Adrenal gland (tissue), 12 donors: Measurements from ENCODE around the gene RBMS2. TPM values are rescaled to one million over a fixed set of nuclear protein-coding genes. Genes with fewer than 3 reads are reported as not detected.
A peak's percentile ranks its signal among the peaks of the same experiment; 100 is the strongest.

Experiments used
- DNase-seq, 7 donors: peaks; one replicate each; pipeline ENCODE4 v3.0.0-alpha.2; 2019 to 2020
- H3K27ac ChIP-seq, 5 donors: fragments of 200-600 bp; sonication (generic) in 4 of 5; 1 replicate in 3 of 5; 2 replicates in 2 of 5; pipeline versions ENCODE4 v1.5.1 to v1.8.0; 2016 to 2020; ENCODE audit warnings: mild to moderate bottlenecking in 1 of 5
- H3K27me3 ChIP-seq: fragments of 200-600 bp; 2 replicates; pipeline ENCODE4 v1.8.0; 2021
- H3K36me3 ChIP-seq, 2 donors: fragments of 200-600 bp; replicated peaks in 1 of 2; 1 replicate in 1 of 2; 2 replicates in 1 of 2; pipeline versions ENCODE4 v1.5.1 to v1.8.0; 2018 to 2022
- H3K4me1 ChIP-seq, 2 donors: fragments of 200-600 bp; replicated peaks in 1 of 2; 1 replicate in 1 of 2; 2 replicates in 1 of 2; pipeline versions ENCODE4 v1.5.1 to v1.8.0; 2018 to 2021
- H3K4me3 ChIP-seq, 4 donors: fragments of 200-600 bp; sonication (generic) in 3 of 4; one replicate each; pipeline ENCODE4 v1.5.1; 2016 to 2018
- H3K9me3 ChIP-seq, 3 donors: fragments of 200-600 bp; sonication (generic) in 1 of 3; replicated peaks in 1 of 3; 1 replicate in 2 of 3; 2 replicates in 1 of 3; pipeline versions ENCODE4 v1.5.1 to v1.8.0; 2016 to 2021
- POLR2A ChIP-seq, 2 donors: fragments of 450-650 bp; IDR thresholded peaks; one replicate each; pipeline ENCODE4 v1.6.1; 2017; ENCODE audit warnings: antibody characterized with exemption in 2 of 2, mild to moderate bottlenecking in 2 of 2, moderate library complexity in 1 of 2
- WGBS, 4 donors: extraction: QIAGEN DNeasy Blood & Tissue Kit in 2 of 4; methylation state at CpG; one replicate each; pipeline versions ENCODE4 v1.1.5 to v1.1.7; 2013 to 2017; 5-methylcytosine and 5-hydroxymethylcytosine counted together
- intact Hi-C, 2 donors: fragments of 100-400 bp; cut with DNase I; formaldehyde crosslinking; loops; one replicate each; pipeline versions ENCODE4 v1.14.1 to v1.15.0; 2022 to 2023
- polyA plus RNA-seq, 3 donors: library from polyadenylated mRNA; stranded (reverse); fragments of 200-250 nt in 2 of 3; fragments of 350-450 nt in 1 of 3; fragmentation: Illumina TruSeq in 1 of 3; extraction: RNeasy Lipid Tissue Mini Kit (QIAGEN cat#74804) in 1 of 3; gene quantifications; one replicate each; pipeline ENCODE4 v1.2.3, GENCODE V29; 2013 to 2014
- total RNA-seq, 9 donors: library from RNA; depleted of rRNA in 4 of 9; stranded (reverse); fragments of >200 nt in 4 of 9; fragments of 120-200 nt in 1 of 9; fragmentation: NEBNext Ultra II Directional in 1 of 9; extraction: Animal tissue kit (Norgen Biotek cat#: 25700) in 1 of 9; gene quantifications; one replicate each; pipeline versions ENCODE4 v1.1.0 to v1.2.4, GENCODE V29; 2013 to 2023
- TF ChIP-seq, protein P1 (sequence below), 6 experiments: fragments of 450-650 bp in 4 of 6; fragments of 200-600 bp in 2 of 6; sonication (generic) in 1 of 6; IDR thresholded peaks; 1 replicate in 5 of 6; 2 replicates in 1 of 6; pipeline versions ENCODE4 v1.5.1 to v1.8.0; 2016 to 2021; ENCODE audit warnings: antibody characterized with exemption in 6 of 6, mild to moderate bottlenecking in 2 of 6, moderate library complexity in 1 of 6
- donor health status: healthy with polysubstance abuse.
- donor health status: Bipolar disorder and iron deficiency.
- donor health status: DM: yes; HTN: yes; CAD: no.
- donor health status: DM: no; HTN: no; CAD: no.
- donor health status: DM: no; HTN: no; CAD: no.
- donor health status: DM: yes; HTN: yes; CAD: no.

Gene RBMS2
- total and polyA plus RNA-seq, 12 donors, result 7.6 to 41.5 (median 19.9) TPM

DNA sequence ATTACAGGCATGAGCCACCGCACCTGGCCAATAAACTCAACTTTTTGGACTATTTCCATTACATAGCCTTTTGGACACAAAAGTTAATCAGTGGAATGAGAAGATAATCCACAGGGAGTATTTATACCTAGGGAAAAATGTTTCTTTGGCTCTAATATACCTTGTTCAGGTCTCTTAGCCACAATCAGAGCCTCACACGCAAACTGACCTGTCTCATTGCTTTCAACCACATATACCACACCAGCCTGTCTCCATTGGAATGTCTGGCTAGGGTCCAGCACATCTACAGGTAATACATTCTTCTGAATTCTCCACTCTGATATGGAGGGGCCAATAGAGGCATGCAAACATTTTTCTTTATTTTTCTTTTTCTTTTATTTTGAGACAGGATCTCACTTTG is 3.8 kb upstream of the RBMS2 start:
- Histone ChIP-seq H3K4me1 (peaks cover 3 to 25% of the 10 kb centered on the region in 2 donors), H3K36me3 (no peaks in the 10 kb centered on the region), H3K27me3 (no peaks in the 10 kb centered on the region), H3K27ac (no peak overlapping the region), H3K9me3 (no peaks in the 10 kb centered on the region), H3K4me3 (no peak overlapping the region)
- intact Hi-C loops, result loop anchor here (5.0 to 10.0 kb wide), 3 partner anchors 54 to 117 kb away; partner anchors contain the start of gene BAZ2A (in 1 of the 2)
- DNase-seq, result no peak
- TF ChIP-seq, protein P1, sequence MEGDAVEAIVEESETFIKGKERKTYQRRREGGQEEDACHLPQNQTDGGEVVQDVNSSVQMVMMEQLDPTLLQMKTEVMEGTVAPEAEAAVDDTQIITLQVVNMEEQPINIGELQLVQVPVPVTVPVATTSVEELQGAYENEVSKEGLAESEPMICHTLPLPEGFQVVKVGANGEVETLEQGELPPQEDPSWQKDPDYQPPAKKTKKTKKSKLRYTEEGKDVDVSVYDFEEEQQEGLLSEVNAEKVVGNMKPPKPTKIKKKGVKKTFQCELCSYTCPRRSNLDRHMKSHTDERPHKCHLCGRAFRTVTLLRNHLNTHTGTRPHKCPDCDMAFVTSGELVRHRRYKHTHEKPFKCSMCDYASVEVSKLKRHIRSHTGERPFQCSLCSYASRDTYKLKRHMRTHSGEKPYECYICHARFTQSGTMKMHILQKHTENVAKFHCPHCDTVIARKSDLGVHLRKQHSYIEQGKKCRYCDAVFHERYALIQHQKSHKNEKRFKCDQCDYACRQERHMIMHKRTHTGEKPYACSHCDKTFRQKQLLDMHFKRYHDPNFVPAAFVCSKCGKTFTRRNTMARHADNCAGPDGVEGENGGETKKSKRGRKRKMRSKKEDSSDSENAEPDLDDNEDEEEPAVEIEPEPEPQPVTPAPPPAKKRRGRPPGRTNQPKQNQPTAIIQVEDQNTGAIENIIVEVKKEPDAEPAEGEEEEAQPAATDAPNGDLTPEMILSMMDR (IDR thresholded peaks at IDR 0.05), result no peak
- no peak for TF ChIP-seq POLR2A (IDR thresholded peaks at IDR 0.05)
- WGBS, 4 donors, result 87 to 97% (median 92%) methylated on average over 2 of the region's 2 CpGs

DNA sequence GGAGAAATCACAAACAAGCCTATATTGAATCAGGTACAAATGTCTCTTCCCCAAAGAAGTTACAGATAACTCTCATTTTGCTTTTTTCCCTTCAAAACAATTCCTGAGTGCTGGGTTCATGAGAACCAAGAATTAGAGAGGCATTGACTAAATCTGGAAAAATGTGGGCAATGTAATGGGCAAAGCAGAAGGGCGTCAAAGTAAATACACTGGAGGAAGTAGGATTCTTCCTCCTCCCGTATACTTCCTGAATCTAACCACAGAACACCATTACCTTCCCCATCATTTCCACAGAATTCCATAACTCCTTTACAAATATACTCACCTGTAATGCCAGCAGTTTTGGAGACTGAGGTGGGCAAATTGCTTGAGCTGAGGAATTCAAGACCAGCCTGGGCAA is 3.0 kb upstream of the RBMS2 start:
- H3K27ac ChIP-seq, result no peak overlapping the region
- 62 to 80% (median 69%) methylated on average over 2 of the region's 2 CpGs for WGBS, 4 donors
- TF ChIP-seq, protein P1 (IDR thresholded peaks at IDR 0.05), result no peak
- no peak for TF ChIP-seq POLR2A (IDR thresholded peaks at IDR 0.05)
- no peak for DNase-seq
- H3K9me3 ChIP-seq, result no peaks in the 10 kb centered on the region
- peaks cover 10 to 32% of the 10 kb centered on the region in 2 donors for H3K4me1 ChIP-seq
- H3K27me3 ChIP-seq, result no peaks in the 10 kb centered on the region
- intact Hi-C loops, result loop anchor here (5.0 to 10.0 kb wide), 3 partner anchors 54 to 116 kb away; partner anchors contain the start of gene BAZ2A (in 1 of the 2)
- no peaks in the 10 kb centered on the region for H3K36me3 ChIP-seq
- no peak overlapping the region for H3K4me3 ChIP-seq

DNA sequence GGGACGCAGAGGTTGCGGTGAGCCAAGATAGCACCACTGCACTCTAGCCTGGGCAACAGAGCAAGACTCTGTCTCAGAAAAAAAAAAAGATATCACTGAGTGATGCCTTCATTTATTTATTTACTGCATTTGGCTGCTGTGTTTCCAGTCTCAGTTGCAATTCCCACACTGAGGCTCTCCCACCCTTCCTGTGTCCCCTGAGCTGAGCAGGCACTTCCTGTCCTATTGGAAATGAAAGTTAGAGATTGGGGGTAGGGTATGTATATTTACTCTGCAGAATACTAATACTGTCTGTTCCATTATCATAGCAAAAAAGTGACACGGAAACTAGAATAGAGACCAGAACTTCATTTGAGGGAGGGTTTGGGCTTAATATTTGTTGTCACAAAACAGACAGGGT is 1.6 kb upstream of the RBMS2 start:
- TF ChIP-seq, protein P1 (IDR thresholded peaks at IDR 0.05), result no peak
- no peak for TF ChIP-seq POLR2A (IDR thresholded peaks at IDR 0.05)
- peak in 1 of 7 donors; percentile 22 for DNase-seq
- peaks cover 10 to 40% of the 10 kb centered on the region in 2 donors for H3K4me1 ChIP-seq
- WGBS, 4 donors, result 54 to 80% (median 61%) methylated on average over 3 of the region's 3 CpGs
- H3K36me3 ChIP-seq, result no peaks in the 10 kb centered on the region
- intact Hi-C loops, result no loop called here
- no peak overlapping the region for H3K4me3 ChIP-seq
- no peaks in the 10 kb centered on the region for H3K27me3 ChIP-seq
- peak overlapping the region in 4 of 5 donors; percentile 65 to 89 (median 86) for H3K27ac ChIP-seq
- no peaks in the 10 kb centered on the region for H3K9me3 ChIP-seq

DNA sequence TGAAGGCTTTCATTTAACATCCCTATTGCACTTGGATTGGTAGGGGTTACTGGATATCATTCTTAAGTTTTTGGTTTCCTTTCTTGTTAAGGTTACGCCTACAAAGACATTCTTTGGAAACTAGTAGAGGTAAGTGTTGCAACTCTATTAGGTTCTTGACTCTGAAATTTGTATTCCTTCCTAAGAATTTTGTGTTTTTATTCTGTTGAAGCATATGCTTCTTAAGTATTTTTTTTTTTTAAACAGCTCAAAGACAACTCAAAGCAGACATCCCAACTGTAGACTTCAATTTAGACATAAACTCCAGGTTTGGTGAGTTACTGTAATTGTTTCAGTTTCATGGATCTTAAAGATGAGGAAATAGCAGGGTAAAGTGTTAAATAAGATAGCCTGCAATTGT is 1.1 kb upstream of the RBMS2 start:
- Histone ChIP-seq H3K27ac (peak overlapping the region in 4 of 5 donors; percentile 65 to 89 (median 86)), H3K9me3 (no peaks in the 10 kb centered on the region), H3K4me1 (peaks cover 10 to 40% of the 10 kb centered on the region in 2 donors), H3K27me3 (no peaks in the 10 kb centered on the region), H3K36me3 (no peaks in the 10 kb centered on the region), H3K4me3 (peak overlapping the region in 1 of 4 donors; percentile 61)
- intact Hi-C loops, result no loop called here
- DNase-seq, result no peak
- TF ChIP-seq POLR2A (IDR thresholded peaks at IDR 0.05), result no peak
- TF ChIP-seq, protein P1 (IDR thresholded peaks at IDR 0.05), result no peak
- WGBS, 4 donors, result 35 to 58% (median 48%) methylated on average over 1 of the region's 1 CpG
